ENCODE measurements around the gene LTBR. TPM values are rescaled to one million over a fixed set of nuclear protein-coding genes. Genes with fewer than 3 reads are reported as not detected.
A peak's percentile ranks its signal among the peaks of the same experiment; 100 is the strongest.

The LTBR gene
- total and polyA plus RNA-seq, 10 of the 15 experiments (the other 5 are each of a cell fraction or from before 2014, with no cell fraction given) = 0.24 to 0.44 TPM; not detected in 8

- TF ChIP-seq, protein P1, sequence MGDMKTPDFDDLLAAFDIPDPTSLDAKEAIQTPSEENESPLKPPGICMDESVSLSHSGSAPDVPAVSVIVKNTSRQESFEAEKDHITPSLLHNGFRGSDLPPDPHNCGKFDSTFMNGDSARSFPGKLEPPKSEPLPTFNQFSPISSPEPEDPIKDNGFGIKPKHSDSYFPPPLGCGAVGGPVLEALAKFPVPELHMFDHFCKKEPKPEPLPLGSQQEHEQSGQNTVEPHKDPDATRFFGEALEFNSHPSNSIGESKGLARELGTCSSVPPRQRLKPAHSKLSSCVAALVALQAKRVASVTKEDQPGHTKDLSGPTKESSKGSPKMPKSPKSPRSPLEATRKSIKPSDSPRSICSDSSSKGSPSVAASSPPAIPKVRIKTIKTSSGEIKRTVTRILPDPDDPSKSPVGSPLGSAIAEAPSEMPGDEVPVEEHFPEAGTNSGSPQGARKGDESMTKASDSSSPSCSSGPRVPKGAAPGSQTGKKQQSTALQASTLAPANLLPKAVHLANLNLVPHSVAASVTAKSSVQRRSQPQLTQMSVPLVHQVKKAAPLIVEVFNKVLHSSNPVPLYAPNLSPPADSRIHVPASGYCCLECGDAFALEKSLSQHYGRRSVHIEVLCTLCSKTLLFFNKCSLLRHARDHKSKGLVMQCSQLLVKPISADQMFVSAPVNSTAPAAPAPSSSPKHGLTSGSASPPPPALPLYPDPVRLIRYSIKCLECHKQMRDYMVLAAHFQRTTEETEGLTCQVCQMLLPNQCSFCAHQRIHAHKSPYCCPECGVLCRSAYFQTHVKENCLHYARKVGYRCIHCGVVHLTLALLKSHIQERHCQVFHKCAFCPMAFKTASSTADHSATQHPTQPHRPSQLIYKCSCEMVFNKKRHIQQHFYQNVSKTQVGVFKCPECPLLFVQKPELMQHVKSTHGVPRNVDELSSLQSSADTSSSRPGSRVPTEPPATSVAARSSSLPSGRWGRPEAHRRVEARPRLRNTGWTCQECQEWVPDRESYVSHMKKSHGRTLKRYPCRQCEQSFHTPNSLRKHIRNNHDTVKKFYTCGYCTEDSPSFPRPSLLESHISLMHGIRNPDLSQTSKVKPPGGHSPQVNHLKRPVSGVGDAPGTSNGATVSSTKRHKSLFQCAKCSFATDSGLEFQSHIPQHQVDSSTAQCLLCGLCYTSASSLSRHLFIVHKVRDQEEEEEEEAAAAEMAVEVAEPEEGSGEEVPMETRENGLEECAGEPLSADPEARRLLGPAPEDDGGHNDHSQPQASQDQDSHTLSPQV (IDR thresholded peaks at IDR 0.05) = peak; percentile 68; the same call in 1 of the 2 replicates
- TF ChIP-seq YY1 (IDR thresholded peaks at IDR 0.05; ENCODE audit: low read depth, low read length) (peak; percentile 88), ZZZ3 (IDR thresholded peaks at IDR 0.05; ENCODE audit: control insufficient read depth, insufficient read length, low read depth) (no peak), PAX8 (IDR thresholded peaks at IDR 0.05) (peak; percentile 34; the same call in 1 of the 2 replicates), BCL11A (IDR thresholded peaks at IDR 0.05; ENCODE audit: low read depth, low read length) (peak; percentile 3; the same call in 1 of the 2 replicates), FOXK2 (IDR thresholded peaks at IDR 0.05) (peak; percentile 81), SIN3A (IDR thresholded peaks at IDR 0.05; ENCODE audit: low read depth, low read length) (no peak), EZH2 (IDR thresholded peaks at IDR 0.05; ENCODE audit: borderline replicate concordance, control insufficient read depth, low read depth, low read length) (no peak), SMARCA5 (IDR thresholded peaks at IDR 0.05) (peak; percentile 83), YBX1 (IDR thresholded peaks at IDR 0.05) (no peak), ZBTB33 (IDR thresholded peaks at IDR 0.05) (no peak), IRF3 (IDR thresholded peaks at IDR 0.05) (no peak), TARDBP (IDR thresholded peaks at IDR 0.05; ENCODE audit: borderline replicate concordance) (no peak), SMAD1 (IDR thresholded peaks at IDR 0.05; ENCODE audit: low read depth, partially characterized antibody) (no peak), GATAD2B (conservative IDR thresholded peaks at IDR 0.05; ENCODE audit: low read depth) (peak; percentile 85)
- TF ChIP-seq, protein P2, sequence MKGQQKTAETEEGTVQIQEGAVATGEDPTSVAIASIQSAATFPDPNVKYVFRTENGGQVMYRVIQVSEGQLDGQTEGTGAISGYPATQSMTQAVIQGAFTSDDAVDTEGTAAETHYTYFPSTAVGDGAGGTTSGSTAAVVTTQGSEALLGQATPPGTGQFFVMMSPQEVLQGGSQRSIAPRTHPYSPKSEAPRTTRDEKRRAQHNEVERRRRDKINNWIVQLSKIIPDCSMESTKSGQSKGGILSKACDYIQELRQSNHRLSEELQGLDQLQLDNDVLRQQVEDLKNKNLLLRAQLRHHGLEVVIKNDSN (IDR thresholded peaks at IDR 0.05; ENCODE audit: borderline replicate concordance, extremely low read length, insufficient read depth, low read depth, low read length) = no peak
- TF ChIP-seq, protein P3, sequence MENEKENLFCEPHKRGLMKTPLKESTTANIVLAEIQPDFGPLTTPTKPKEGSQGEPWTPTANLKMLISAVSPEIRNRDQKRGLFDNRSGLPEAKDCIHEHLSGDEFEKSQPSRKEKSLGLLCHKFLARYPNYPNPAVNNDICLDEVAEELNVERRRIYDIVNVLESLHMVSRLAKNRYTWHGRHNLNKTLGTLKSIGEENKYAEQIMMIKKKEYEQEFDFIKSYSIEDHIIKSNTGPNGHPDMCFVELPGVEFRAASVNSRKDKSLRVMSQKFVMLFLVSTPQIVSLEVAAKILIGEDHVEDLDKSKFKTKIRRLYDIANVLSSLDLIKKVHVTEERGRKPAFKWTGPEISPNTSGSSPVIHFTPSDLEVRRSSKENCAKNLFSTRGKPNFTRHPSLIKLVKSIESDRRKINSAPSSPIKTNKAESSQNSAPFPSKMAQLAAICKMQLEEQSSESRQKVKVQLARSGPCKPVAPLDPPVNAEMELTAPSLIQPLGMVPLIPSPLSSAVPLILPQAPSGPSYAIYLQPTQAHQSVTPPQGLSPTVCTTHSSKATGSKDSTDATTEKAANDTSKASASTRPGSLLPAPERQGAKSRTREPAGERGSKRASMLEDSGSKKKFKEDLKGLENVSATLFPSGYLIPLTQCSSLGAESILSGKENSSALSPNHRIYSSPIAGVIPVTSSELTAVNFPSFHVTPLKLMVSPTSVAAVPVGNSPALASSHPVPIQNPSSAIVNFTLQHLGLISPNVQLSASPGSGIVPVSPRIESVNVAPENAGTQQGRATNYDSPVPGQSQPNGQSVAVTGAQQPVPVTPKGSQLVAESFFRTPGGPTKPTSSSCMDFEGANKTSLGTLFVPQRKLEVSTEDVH (IDR thresholded peaks at IDR 0.05; ENCODE audit: low read depth, partially characterized antibody) = no peak
Measured at GRCh38 chr12:6426882-6427671, 43.1 kb downstream of the LTBR start (continued).

Data from GM12878 (cell line).